Psoas muscle (tissue), 8 donors: ENCODE measurements around the gene PIP5KL1. TPM values are rescaled to one million over a fixed set of nuclear protein-coding genes. Genes with fewer than 3 reads are reported as not detected.

Experiments
- ATAC-seq, 4 donors: fragments of 200-7000 bp; cut with Tn5 transposase; one replicate each; pipeline ENCODE4 v1.9.1; 2020; ENCODE audit warnings: moderate library complexity in 3 of 4, mild to moderate bottlenecking in 2 of 4
- DNase-seq, 2 donors: peaks; one replicate each; pipeline ENCODE4 v3.0.0-alpha.2; 2020
- H3K27ac ChIP-seq: fragments of 200-600 bp; one replicate; pipeline ENCODE4 v1.8.0; 2022
- H3K27me3 ChIP-seq, 3 donors: fragments of 200-600 bp in 1 of 3; one replicate each; pipeline versions ENCODE4 v1.6.1 to v1.8.0; 2013 to 2022; ENCODE audit warnings: low read length in 2 of 3, mild to moderate bottlenecking in 2 of 3, moderate library complexity in 1 of 3; ENCODE audit not compliant: insufficient read depth in 3 of 3
- H3K36me3 ChIP-seq, 2 donors: fragments of 200-600 bp in 1 of 2; one replicate each; pipeline versions ENCODE4 v1.6.1 to v1.8.0; 2013 to 2022; ENCODE audit warnings: low read depth in 1 of 2, mild to moderate bottlenecking in 1 of 2, moderate library complexity in 1 of 2; ENCODE audit not compliant: insufficient read depth in 1 of 2
- H3K4me1 ChIP-seq: fragments of 200-600 bp; one replicate; pipeline ENCODE4 v1.8.0; 2022
- H3K4me3 ChIP-seq: fragments of 200-600 bp; one replicate; pipeline ENCODE4 v1.8.0; 2022; ENCODE audit warnings: mild to moderate bottlenecking
- H3K9me3 ChIP-seq: fragments of 200-600 bp; one replicate; pipeline ENCODE4 v1.8.0; 2022
- CTCF ChIP-seq: fragments of 200-600 bp; IDR thresholded peaks from one replicate; pipeline ENCODE4 v1.8.0; 2022; ENCODE audit warnings: antibody characterized with exemption
- WGBS, 3 donors: extraction: QIAGEN DNeasy Blood & Tissue Kit; methylation state at CpG; one replicate each; pipeline versions ENCODE4 v1.1.6 to v1.1.7; 2013; 5-methylcytosine and 5-hydroxymethylcytosine counted together
- intact Hi-C, 2 donors: fragments of 100-400 bp; cut with DNase I; formaldehyde crosslinking; loops; one replicate each; pipeline versions ENCODE4 v1.11.0 to v1.14.2; 2022
- polyA plus RNA-seq, 3 donors: library from polyadenylated mRNA; stranded (reverse); fragments of 200-250 nt; gene quantifications; one replicate each; pipeline ENCODE4 v1.2.3, GENCODE V29; 2013
- total RNA-seq, 4 donors: library from RNA; stranded (reverse); fragmentation: NEBNext Ultra II Directional in 2 of 4; extraction: Animal tissue kit (Norgen Biotek cat#: 25700) in 2 of 4; gene quantifications; one replicate each; pipeline versions ENCODE4 v1.2.1 to v1.2.4, GENCODE V29; 2021 to 2023
- donor health status: healthy with polysubstance abuse.
- donor health status: DM: no; HTN: no; CAD: no; lungs with moderate emphysema.
- donor health status: Bipolar disorder and iron deficiency.
- donor health status: healthy.
- donor health status: DM: yes; HTN: yes; CAD: no.
- donor health status: DM: no; HTN: no; CAD: no.
- donor health status: DM: no; HTN: no; CAD: no.
- donor health status: DM: yes; HTN: yes; CAD: no.

PIP5KL1 gene
- total and polyA plus RNA-seq, 7 donors, result 0.05 to 0.44 (median 0.26) TPM; not detected in 3

GRCh38 chr9:127878652-127879390 is 51.8 kb downstream of the PIP5KL1 start:
- Histone ChIP-seq H3K27ac (peak overlapping the region; percentile 85), H3K9me3 (no peaks in the 10 kb centered on the region), H3K4me1 (peaks cover 29% of the 10 kb centered on the region), H3K4me3 (no peak overlapping the region), H3K27me3 (no peaks in the 10 kb centered on the region), H3K36me3 (no peaks in the 10 kb centered on the region)
- no peak for TF ChIP-seq CTCF
- WGBS, 3 donors, result 43 to 56% (median 45%) methylated on average over 8 of the region's 8 CpGs
- DNase-seq (no peak), ATAC-seq (no peak)
- intact Hi-C loops, result loop anchor here in 1 of 2 donors (5.0 kb wide), 1 partner anchor 92 kb away; the partner anchor contains the start of gene CDK9

GRCh38 chr9:127878001-127878651 is 52.5 kb downstream of the PIP5KL1 start:
- Histone ChIP-seq H3K36me3 (peaks cover 0 to 4% of the 10 kb centered on the region in 2 donors), H3K27ac (peak overlapping the region; percentile 85), H3K9me3 (no peaks in the 10 kb centered on the region), H3K4me3 (peak overlapping the region; percentile 78), H3K4me1 (peaks cover 36% of the 10 kb centered on the region), H3K27me3 (no peaks in the 10 kb centered on the region)
- DNase-seq, result no peak
- no peak for TF ChIP-seq CTCF
- intact Hi-C loops, result loop anchor here in 1 of 2 donors (5.0 kb wide), 1 partner anchor 91 kb away; the partner anchor contains the start of gene CDK9
- WGBS, 3 donors, result 37 to 41% (median 39%) methylated on average over 18 of the region's 18 CpGs
- ATAC-seq, result peak in 2 of 4 donors; percentile 1

GRCh38 chr9:127877566-127877998 is 53.0 kb downstream of the PIP5KL1 start, which contains the start of gene AK1:
TSS of gene AK1 (minus strand) at chr9:127877675. CDS start at chr9:127874617, 3,058 bp downstream.
- DNase-seq (peak; percentile 83 to 89), ATAC-seq (peak; percentile 75 to 83 (median 78))
- Histone ChIP-seq H3K9me3 (no peaks in the 10 kb centered on the region), H3K4me3 (peak within 1 kb of the TSS; percentile 78), H3K36me3 (peaks cover 0 to 9% of the 10 kb centered on the region in 2 donors), H3K27ac (peak within 1 kb of the TSS; percentile 85), H3K27me3 (no peaks in the 10 kb centered on the region), H3K4me1 (peaks cover 41% of the 10 kb centered on the region)
- WGBS, 3 donors, result 0 to 1% (median 1%) methylated on average over 26 to 44 of the region's 44 CpGs
- TF ChIP-seq CTCF, result no peak
- intact Hi-C loops, result loop anchor here in 1 of 2 donors (5.0 kb wide), 1 partner anchor 90 kb away; the partner anchor contains the start of gene CDK9

- WGBS, 3 donors, result 11 to 22% (median 14%) methylated on average over 17 to 26 of the region's 26 CpGs
- no peak for TF ChIP-seq CTCF
- peaks cover 41% of the 10 kb centered on the region for H3K4me1 ChIP-seq
- ATAC-seq, result peak; percentile 36 to 55 (median 52)
- H3K9me3 ChIP-seq, result no peaks in the 10 kb centered on the region
- H3K36me3 ChIP-seq, result peaks cover 0 to 15% of the 10 kb centered on the region in 2 donors
- intact Hi-C loops, result loop anchor here in 1 of 2 donors (5.0 kb wide), 1 partner anchor 90 kb away; the partner anchor contains the start of gene CDK9
- DNase-seq, result peak; percentile 41 to 74
- peak overlapping the region; percentile 78 for H3K4me3 ChIP-seq
- H3K27me3 ChIP-seq, result no peaks in the 10 kb centered on the region
- peak overlapping the region; percentile 85 for H3K27ac ChIP-seq
These were observed 53.6 kb downstream of the PIP5KL1 start for GRCh38 chr9:127876764-127877562.
